ENCODE data around the gene ILKAP. TPM values are rescaled to one million over a fixed set of nuclear protein-coding genes. Genes with fewer than 3 reads are reported as not detected.

ILKAP gene
- polyA plus RNA-seq, 1 of the 3 experiments (the other 2 are of a cell fraction) = 49.2 TPM

- no peaks in the 10 kb centered on the region; the same call in 1 of the 2 replicates for H3K27me3 ChIP-seq (ENCODE audit: insufficient read depth)
- POLR2A ChIA-PET = interaction anchor here (1.0 kb wide), 1 partner anchor 10 kb away, joined by 3 read pairs; no protein-coding TSS in a partner anchor
- CTCF ChIA-PET = interaction anchor here (0.7 to 1.5 kb wide), 4 partner anchors 9 to 78 kb away, joined by 3 to 4 read pairs (median 3); no protein-coding TSS in a partner anchor
These were observed 34.8 kb upstream of the ILKAP start for GRCh38 chr2:238238311-238238765.

More at GRCh38 chr2:238238311-238238765, 34.8 kb upstream of the ILKAP start:
- Histone ChIP-seq H3K4me1 (ENCODE audit: control insufficient read depth in 1 of 2, insufficient read depth in 2 of 2, low read depth in 1 of 2, low read length in 1 of 2) (peaks cover 0 to 24% of the 10 kb centered on the region in 2 experiments; a peak in 1 of 4 replicates), H3K9me3 (no peaks in the 10 kb centered on the region), H3K9ac (no peak overlapping the region), H3K27ac (ENCODE audit: low read depth in 2 of 2, low read length in 1 of 2) (no peak overlapping the region), H2AFZ (ENCODE audit: low read depth) (no peak overlapping the region), H3F3A (replicated peaks; ENCODE audit: insufficient read depth) (peaks cover 3% of the 10 kb centered on the region), H4K20me1 (ENCODE audit: insufficient read depth) (no peaks in the 10 kb centered on the region), H3K9me2 (no peaks in the 10 kb centered on the region), H3K36me3 (replicated peaks in 1 of 2; ENCODE audit: control insufficient read depth in 1 of 2, insufficient read depth in 2 of 2, low read length in 1 of 2) (no peaks in the 10 kb centered on the region), H3K79me2 (ENCODE audit: insufficient read depth) (no peaks in the 10 kb centered on the region), H3K4me2 (no peak overlapping the region), H3K4me3 (ENCODE audit: low read depth in 2 of 2, low read length in 1 of 2) (no peak overlapping the region; a peak in 1 of 4 replicates)
- no peak for DNase-seq
- WGBS (ENCODE audit: low lambda C conversion rate) = 94% methylated on average over 4 of the region's 5 CpGs
- TF ChIP-seq USF2 (IDR thresholded peaks at IDR 0.05; ENCODE audit: borderline replicate concordance, low read depth, low read length) = no peak
- TF ChIP-seq POLR2AphosphoS5 (IDR thresholded peaks at IDR 0.05; ENCODE audit: low read depth, low read length) = no peak
- TF ChIP-seq GATA2 (CRISPR knock-in tag; IDR thresholded peaks at IDR 0.05) = no peak
- TF ChIP-seq NRF1 (IDR thresholded peaks at IDR 0.05; ENCODE audit: low read depth, low read length) = no peak
- no peak for TF ChIP-seq EZH2phosphoT487 (IDR thresholded peaks at IDR 0.05; ENCODE audit: borderline replicate concordance, low read depth)
- TF ChIP-seq RXRA (IDR thresholded peaks at IDR 0.05; ENCODE audit: borderline replicate concordance, low read depth) = no peak
- no peak for TF ChIP-seq USF1 (IDR thresholded peaks at IDR 0.05; ENCODE audit: borderline replicate concordance, low read depth)
- no peak for TF ChIP-seq RCOR1 (IDR thresholded peaks at IDR 0.05; ENCODE audit: low read length)
- TF ChIP-seq REST (IDR thresholded peaks at IDR 0.05; ENCODE audit: low read depth, low read length) = no peak
- no peak for TF ChIP-seq GABPA (IDR thresholded peaks at IDR 0.05; ENCODE audit: low read depth)
- no peak for TF ChIP-seq FOXJ3 (CRISPR knock-in tag; IDR thresholded peaks at IDR 0.05)
- TF ChIP-seq EP300 (IDR thresholded peaks at IDR 0.05; ENCODE audit: borderline replicate concordance in 1 of 2, low read depth in 1 of 2, low read length in 1 of 2) = no peak

Measured in SK-N-SH (cell line).